RPMI7951 (cell line): ENCODE data around the gene TVP23B. TPM values are rescaled to one million over a fixed set of nuclear protein-coding genes. Genes with fewer than 3 reads are reported as not detected.
"Not testable (repeated sequence)": the region's sequence is repeated elsewhere in the genome, so short reads cannot be mapped to it uniquely, and the experiment has no call there.

Experiments
- DNase-seq: peaks from one replicate; pipeline ENCODE4 v3.0.0-alpha.2; 2012; ENCODE audit warnings: low read depth
- total RNA-seq: library from RNA; depleted of rRNA; stranded (reverse); fragments of >200 nt; shearing (Covaris generic); gene quantifications from 2 replicates; pipeline ENCODE4 v1.2.3, GENCODE V29; 2014; rRNA removed

Gene TVP23B
- total RNA-seq = 57.4 and 58.6 TPM in 2 replicates

DNA sequence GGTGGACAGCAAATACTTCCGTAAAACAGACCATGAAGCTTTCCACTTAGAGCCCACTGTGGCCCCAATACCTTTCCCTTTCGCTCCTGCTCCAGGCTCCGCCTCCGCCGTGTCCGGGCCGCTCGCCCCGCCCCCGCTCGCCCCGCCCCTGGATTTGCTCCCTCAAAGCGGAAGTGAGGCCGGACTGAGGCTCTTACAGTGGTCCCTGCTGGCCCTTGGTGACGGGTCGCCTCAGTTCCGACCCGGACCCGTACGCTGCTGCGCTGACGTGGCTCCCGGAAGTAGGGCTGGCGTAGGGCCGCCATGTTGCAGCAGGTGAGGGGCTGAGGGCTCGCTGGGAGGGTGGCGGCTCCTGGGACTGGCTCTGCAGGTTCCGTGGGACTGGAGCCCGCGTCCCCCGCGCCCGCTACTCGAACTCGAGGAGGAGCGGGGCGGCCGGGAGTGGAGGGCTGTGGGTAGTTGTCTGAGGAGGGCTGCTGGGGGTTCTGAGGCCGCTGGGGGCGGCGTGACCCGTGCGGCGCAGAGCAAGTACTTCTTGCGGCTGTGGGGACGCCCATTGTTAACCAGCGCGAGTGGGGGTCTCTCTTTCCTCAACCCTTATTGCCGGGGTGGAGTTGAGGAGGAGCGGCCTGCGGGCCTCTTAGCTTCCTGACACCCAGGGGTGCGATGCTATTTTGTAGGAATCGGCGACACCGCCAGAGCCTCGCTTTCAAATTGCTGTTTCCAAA is at the start of gene TVP23B:
TVP23B (plus strand) TSS at position 193 of the 728 bp plus-strand sequence; CDS start at position 304, 111 bp downstream.
- DNase-seq = peak; percentile 91

DNA sequence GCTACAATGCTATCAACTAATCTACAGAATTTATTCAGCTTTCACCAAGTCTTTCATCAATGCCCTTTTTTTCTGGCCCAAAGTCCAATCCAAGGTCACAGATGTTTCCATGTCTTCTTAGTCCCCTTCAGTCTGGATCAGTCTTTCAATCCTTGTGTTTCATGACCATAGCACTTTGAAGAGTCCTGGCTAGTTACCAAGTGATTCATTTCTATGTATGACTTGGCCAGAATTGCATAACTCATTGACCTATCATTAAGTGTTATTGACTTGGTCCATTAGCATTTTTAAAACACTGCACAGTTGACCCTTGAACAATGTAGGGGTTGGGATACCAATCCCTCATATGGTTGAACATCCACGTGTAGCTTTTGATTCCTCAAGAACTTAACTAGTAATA is 48.5 kb upstream of the TVP23B start:
- DNase-seq = not testable (repeated sequence)

DNA sequence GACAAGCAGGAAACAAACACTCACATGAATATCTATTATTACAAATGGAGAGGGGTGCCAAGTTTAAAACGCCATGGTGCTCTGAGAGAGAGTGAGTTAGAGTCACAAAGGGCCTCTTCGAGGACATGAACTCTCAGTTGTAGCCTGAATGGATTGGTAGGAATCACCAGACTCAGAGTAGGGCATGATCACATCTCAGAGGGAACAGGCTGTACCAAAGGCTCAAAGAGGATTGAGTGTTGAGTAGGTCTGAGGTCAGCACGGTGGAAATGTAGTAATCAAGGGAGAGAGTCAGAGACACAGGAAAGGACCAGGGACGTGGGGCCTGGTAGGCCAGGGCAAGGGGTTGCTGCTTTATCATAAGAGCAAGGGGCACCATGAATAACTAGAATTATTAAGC is 47.6 kb upstream of the TVP23B start:
- not testable (repeated sequence) for DNase-seq

DNA sequence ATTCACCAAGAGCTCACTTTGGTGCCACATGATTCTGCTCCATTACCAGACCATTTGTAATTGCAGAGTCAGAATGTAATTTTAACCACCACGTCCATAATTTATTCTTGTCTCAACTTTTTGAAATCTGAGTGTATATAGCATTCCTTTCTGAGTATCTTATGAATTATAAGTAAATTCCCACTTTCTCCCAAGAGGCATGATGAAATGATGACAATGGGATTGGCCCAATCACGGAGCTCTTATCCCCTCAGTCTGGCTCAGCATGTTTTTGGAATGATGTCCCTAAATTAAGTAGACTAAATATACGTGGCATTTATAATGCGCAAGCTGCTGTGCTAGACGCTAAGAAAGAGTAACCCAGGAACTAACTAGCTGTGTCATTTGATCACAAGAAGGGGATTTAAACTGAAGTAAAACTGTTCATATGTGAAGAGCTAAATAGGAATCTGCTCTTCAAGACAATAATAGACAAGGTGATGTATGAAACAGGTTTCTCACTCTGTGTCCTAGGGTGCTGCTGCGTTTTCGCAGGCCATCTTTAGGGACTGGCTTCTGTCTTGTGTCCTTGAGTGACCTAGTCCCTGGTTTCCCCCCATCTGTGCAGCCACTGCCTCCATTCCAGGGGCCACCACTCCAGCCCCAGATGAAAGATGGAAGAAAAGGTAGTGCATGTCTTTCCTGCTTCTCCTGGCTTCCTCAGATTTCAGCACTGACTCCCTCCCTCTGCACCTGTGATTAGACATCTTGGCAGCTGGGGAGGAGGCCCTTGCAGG is 41.2 kb upstream of the TVP23B start:
- DNase-seq = not testable (repeated sequence)

DNA sequence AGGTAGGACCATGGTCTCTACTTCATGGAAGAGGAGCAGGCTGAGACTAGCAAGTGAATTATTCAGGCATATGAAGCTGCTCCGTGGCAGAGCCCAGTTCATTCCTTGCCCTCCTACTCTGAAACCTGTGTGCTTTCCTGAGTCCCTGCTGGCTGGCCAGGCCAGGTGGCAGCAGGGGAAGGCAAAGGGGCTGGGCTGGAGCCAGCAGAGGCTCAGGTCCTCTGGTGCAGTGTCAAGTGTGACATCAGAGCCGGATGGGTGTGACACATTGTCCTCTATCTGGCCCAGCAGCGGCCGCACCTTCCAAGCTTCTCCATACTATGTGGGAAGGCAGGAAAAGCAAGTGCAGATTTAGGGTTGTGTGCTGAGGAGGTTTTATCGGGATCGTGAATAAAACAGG is 39.8 kb upstream of the TVP23B start:
- DNase-seq = not testable (repeated sequence)

DNA sequence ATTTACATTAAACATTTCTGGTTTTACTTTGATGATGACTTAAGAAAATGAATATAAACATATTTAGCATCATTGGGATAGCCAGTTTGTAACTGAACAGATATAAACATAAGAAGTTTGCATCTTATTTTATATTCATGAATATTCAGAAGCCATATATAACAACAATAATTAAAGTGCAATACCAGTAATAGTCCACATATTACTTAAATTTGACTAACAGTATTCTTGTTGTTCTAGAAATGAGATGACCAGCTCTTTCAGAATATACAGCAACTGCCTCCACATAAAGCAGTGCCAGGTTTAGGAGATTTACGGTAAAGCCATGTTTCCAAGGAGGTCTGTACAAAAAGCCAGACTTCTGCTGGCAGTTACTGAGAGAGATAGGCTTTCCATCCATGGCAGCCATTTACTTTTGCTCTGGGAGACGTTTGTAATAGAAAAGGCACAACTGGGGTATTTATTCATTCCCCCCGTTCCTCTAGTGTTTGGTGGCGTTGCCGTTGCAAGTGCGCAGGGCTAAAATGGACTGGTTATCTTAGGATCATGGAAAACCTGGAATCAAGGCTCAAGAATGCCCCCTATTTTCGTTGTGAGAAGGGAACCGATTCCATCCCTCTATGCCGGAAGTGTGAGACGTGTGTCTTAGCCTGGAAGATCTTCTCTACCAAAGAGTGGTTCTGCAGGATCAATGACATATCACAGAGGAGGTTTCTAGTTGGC is 37.1 kb upstream of the TVP23B start, which contains the start of gene FBXW10:
FBXW10 (plus strand) TSS at position 356 of the 723 bp plus-strand sequence; CDS start at position 547, 191 bp downstream.
- not testable (repeated sequence) for DNase-seq

DNA sequence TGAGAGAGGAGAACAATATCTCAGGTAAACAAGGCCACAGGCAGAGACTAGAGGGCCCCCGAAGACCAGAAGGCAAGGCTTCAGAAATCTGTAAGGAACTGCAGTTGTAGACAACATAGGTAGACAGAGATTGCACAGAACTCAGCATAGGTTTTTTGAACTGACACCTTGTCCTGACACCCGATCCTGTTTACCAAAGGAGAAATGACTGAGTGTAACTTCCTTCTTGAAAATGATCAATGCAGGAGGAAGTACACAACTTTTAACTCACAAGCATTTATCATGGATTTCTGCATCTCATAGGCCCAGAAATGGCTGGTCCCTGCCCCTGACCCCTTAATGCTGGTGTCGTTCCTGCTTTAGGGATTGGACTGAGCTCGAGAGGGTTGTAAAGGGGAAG is 36.3 kb upstream of the TVP23B start:
- not testable (repeated sequence) for DNase-seq

DNA sequence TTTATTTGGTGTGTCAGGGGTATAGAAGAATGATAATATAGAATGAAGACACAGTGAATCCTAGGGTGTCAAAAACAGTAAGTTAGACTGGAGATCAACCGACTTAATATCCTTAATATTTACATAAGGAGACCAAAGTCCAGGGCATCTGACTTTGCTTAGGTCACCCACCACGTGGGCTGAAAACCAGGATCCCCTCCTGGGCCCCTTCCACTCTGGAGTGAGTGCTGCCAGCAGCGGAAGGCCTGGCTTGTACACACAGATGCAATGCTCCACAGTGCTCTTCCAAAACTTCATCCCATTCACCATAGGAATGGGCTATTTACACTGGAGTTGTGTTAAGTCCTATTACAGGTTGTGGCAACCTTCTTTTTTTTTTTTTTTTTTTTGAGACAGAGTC is 34.4 kb upstream of the TVP23B start:
- not testable (repeated sequence) for DNase-seq

DNA sequence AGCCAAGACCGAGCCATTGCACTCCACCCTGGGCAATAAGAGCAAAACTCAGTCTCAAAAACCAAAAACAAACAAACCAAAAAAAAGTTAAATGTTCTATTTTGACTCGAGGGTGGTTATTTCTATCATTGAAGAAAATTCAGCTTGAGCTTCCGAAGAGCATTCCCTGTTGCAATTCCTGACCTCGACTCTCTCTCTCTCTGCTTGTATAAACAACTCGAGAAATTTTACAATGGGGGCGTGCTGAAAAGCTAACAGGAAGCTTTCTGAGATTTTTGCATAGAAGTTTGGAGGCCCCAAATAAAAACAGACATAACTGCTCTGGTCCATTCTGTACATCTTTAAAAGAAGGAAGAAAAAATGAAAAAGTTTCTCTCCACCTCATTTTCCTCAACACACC is 33.5 kb upstream of the TVP23B start:
- DNase-seq = not testable (repeated sequence)

DNA sequence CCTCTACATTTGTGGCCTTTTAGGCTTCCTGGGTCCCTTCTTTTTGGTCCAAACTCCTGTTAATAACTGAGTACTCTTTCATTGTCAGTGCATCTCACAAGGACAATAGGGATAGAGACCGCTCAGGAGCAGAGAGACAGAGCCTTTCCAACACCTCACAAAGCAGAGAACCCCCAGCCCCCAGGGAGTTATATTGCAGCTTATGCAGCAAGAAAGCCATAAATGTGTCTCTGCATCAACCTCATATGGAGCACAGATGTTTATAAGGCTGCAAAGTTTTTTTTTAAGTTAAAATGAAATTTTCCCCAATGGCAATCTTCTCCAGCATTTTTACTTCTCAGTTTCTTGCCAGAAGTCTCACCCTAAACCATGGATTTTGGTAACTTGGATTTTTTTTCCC is 30.7 kb upstream of the TVP23B start:
- not testable (repeated sequence) for DNase-seq

DNA sequence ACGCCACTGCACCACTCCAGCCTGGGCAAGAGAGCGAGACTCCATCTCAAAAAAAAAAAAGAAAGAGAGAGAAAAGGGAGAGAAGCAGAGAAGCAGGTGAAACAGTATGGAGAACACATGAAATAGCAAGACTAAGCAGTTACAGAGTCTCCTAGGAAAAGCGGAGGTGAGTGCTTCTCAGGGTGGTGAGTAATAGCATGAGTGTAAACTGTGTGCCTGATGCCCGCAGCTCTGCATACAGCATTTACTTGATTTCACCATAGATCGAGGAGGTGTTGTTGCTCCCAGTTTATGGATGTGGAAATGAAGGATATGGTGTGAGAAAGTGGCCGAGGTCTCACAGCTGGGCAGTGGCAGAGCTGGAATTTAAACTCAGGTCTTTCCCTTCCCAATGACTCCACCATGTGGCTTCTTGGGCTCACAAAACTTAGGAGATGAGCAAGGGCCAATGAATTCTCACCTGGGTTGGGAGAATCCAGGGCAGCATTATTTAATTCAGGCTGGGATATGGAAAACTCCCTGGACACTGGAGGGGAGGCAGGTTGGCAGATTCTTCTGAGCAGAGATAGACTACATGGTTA is 27.1 kb upstream of the TVP23B start:
- not testable (repeated sequence) for DNase-seq

DNA sequence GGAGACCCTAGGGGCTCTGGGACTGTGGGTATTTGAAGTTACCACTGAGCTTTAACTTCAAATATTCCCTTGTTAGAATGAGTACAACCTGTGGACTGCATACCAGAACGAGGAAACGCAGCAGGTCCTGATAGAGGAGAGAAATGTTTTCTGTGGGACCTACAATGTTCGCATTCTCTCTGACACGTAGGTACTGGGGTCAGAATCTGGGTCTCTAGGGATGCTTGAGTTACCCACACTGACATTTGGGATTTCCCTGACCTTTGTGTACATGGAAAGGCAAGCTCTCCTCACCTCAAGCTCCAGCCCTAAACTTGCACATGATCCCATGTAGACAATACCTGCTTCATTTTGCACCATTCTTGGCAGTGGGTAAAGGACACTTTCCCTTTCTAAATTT is 25.0 kb upstream of the TVP23B start:
- DNase-seq = not testable (repeated sequence)

DNA sequence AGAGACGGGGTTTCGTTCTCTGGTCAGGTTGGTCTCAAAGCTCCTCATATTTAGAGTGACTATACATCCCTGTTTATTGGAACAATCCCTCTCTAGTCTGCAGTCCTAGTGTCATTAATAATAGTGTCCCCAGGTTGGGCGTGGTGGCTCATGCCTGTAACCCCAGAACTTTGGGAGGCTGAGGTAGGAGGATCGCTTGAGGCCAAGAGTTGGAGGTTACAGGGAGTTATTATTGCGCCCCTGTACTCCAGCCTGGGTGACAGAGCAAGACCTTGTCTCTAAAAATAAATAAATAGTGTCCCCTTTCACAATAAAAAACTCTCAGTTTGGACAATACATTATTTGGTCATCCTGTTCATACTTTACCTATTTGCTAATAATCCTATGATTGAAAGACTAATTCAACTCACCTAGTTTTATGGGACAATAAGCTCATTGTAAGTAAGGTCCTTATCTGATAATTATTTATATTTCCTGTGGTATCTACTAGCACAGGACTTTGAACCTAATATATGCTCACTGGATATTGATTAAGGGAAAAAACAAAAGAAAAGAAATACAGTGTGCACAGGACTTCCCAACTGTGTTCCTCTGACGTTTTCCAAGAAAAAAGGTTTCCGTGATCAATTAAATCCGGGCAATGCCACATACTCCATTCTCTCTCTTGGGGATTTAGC is 23.5 kb upstream of the TVP23B start:
- not testable (repeated sequence) for DNase-seq

DNA sequence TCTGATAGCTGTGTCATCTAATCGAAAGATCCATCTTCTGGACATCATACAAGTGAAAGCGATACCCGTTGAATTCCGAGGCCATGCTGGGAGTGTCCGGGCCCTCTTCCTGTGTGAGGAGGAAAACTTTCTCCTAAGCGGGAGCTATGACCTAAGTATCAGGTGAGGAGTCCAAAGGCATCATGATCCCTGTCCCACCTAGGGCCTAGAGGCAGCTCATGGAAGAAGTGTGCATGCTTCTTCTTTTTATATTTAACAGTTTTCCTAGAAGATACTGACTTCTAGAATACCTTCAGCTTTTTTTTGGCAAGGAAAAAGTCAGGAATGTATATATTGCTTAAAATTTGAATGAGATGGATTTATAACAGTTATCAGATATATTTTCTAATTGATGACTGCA is 22.6 kb upstream of the TVP23B start:
- not testable (repeated sequence) for DNase-seq

DNA sequence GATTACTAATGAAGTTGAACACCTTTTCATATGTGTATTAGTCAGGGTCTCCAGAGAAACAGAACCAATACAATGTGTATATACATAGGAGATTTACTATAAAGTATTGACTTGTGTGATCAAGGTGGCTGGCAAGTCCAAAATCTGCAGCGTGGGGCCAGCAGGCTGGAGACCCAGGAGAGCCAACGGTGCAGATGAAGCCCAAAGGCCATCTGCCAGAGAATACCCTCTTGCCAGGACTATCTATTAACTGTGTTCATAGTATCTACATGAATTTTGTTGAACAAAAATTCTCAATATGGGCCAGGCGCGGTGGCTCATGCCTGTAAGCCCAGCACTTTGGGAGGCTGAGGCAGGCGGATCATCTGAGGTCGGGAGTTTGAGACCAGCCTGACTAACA is 20.8 kb upstream of the TVP23B start:
- not testable (repeated sequence) for DNase-seq

DNA sequence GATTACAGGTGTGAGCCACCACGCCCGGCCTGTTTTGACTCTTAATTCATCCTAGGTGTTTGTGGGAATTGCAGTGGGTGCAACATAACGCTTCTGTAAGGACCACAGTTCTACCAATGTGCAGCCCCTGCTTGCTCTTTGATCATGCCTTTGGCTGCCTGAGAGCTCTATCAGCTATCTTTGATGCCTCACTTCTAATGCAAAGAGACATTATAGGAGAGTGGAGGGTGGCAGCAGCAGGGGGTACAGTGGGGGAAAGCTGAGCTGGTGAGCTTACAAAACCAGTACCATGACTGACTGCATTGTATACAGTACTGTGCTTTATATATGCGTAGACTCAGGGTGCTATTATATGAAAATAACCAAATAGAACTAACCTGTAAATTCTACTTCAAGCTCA is 10.4 kb upstream of the TVP23B start:
- not testable (repeated sequence) for DNase-seq

DNA sequence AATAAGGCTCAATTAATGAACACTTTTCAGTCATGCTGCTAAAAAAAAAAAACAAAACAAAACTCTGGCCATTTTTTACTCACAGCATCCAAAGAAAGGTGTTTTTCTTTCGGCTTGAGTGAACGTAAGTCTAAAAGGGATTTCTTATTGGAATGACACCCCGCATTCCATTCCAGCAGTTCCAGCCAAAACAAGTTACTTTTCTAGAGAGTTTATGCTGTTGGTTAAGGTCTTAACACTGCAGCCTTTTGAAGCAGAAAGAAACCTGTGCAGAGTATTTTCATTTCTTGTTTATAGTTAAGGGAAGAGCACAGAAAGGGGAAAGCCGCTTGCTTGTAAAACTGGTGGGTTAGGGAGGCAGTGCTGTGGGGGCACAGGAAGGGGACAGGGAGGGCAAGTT is 9.9 kb upstream of the TVP23B start:
- DNase-seq = not testable (repeated sequence)

DNA sequence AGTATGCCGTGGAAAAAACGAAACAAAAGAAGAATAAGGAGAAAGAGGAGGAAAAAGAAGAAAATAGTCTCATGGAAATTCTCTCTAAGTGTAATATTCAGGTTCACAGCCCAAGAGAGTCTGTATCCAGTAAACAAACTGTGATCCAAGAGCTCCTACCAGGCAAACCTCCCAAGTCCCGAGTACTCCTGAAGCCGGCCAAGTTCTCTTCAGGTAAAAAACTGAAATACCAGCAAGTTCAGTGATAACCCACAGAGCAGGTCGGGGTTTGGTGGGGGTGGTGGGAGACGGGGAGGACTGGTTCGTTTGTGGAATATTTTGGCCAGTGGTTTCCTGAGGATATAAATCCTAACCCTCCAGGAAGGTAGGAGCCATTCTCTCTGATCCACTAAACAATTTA is 8.5 kb upstream of the TVP23B start:
- DNase-seq = no peak

DNA sequence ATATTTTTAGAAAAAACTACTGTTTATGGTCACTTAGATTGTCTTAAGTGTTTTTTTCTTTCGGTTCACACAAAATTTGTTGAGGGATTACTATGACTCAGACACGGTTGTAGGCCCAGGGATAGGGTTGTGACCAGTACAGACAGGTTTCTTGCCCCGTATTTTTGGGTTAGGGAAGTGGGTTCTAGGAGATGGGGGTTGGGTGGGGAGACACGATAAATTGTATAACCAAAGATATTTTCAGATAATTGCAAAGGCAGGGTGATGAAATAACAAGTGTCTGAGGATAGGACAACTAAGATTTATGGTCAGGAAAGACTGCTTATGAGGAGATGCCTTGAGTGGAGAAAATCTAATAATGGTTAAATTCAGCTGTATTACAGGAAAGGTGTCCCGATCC is 822 bp downstream of the TVP23B start:
- DNase-seq = not testable (repeated sequence)

DNA sequence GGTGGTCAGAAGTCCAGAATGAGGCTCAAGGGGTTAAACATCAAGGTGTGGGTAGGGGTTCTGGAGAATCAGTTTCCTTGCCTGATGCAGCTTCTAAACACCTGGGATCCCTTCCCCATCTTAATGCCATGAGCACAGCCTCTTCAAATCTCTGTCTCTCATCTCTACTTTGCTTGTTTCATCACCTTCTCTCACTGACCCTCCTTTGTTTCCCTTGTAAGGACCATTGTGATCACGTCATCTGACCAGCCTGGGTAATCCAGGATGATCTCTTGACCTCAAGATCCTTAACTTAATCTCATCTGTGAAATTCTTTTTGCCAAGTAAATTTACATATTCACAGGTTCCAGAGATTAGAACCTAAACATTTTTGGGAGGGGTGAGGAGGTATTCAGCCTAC is 5.0 kb downstream of the TVP23B start:
- DNase-seq = not testable (repeated sequence)

DNA sequence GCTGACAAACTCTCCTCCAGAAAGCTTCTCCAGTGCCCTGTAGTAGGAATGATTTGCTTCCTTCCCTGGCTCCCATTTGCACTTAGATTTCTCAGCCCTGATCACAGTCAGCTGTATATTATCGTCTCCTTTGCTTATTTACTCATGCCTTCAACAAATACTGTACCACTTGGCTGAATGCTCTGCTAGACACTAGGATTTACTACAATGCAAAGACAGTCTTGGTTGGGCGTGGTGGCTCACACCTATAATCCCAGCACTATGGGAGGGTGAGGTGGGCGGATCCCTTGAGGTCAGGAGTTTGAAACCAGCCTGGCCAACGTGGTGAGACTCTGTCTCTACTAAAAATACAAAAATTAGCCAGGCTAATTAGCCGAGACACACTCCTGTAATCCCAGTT is 5.9 kb downstream of the TVP23B start:
- not testable (repeated sequence) for DNase-seq
